HL-60/S4 treated with retinoic acid at 250 ng/mL for 4 days and 3 days (cell line): ENCODE results near the gene USP24.

Source experiments
- in situ Hi-C: fragments of 300-500 bp; cut with MboI; formaldehyde crosslinking; loops from 2 replicates; pipeline ENCODE4 v1.7.0; 2022; ENCODE audit warnings: low sequenced_read_pairs

The USP24 gene

DNA sequence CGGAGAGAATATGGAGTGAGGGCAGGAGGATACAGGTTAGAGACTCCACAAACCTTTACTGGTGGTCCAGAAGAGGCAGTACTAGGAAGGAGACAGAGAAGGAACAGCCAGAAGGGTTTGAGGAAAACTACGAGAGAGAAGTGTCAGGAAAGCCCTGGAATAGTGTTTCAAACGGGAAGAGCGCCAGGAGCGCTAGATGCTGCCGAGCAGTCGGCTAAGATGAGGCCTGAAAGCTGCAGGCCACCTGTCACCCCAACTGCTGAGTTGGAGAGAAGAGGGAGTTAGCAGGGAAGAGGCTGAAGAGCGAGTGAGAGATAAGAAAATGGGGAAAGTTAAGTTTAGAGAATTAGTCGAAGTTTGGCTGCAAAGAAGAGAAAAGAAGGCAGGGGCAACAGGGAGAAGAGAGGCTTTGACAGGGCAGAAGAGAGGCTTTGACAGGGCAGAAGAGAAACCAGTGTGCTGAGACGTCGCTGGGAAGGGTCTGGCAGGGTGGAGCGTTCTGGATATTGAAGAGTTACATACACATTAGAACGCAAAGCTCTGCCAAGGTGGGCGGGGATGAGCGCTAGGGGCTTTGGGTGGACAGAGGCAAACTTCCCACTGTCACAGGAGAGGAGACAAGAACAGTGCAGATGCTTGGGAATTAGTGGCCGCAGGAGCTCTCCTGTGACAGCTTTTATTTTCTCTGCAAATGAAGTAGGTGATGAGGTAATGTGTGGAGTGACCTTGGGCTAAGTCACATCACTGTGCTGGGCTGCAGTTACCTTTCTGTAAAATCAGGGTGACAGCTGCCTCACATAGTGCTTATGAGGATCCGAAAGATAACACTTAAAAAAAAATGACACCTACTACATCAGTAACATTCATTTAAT lies 144.6 kb downstream of the USP24 start:
- in situ Hi-C loops: no loop called here

DNA sequence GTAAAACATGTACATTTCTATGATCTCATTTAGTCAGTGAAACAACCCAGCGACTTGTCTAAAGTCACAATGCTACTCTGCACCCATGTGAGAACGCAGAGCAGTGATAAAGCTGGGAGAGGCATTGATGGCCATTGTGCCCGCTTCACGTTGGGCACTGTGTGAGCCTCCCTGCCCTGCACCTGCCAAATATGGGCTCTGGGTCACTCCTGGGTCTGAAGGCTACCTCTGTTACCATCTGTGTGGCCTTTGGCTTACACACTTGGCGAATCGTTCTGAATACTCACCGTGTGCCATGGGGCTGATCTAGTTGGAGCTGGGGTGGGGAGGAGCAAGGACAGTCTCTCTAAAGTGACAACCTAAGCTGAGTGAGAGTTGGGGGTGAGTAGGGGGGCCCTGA lies 145.9 kb downstream of the USP24 start:
- in situ Hi-C loops: no loop called here

DNA sequence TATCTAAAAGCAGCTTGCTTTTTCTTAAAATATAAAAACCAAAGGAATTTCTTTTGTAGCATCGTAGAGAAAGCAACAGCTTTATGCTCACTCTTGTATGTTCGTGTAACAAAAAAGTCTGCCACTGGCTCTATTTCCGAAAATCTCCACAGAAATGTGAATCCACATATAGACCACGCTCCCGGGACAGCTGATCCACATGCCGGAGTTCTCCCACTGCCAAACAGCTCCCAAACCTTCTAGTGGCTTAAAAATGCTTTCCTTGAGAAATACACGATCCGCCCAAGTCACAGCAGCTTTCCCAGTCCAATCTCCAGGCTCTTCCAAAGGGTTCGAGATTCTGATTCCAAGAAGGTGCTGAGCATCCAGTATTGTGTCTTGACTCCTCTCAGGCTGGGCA lies 146.5 kb downstream of the USP24 start:
- in situ Hi-C loops: no loop called here

DNA sequence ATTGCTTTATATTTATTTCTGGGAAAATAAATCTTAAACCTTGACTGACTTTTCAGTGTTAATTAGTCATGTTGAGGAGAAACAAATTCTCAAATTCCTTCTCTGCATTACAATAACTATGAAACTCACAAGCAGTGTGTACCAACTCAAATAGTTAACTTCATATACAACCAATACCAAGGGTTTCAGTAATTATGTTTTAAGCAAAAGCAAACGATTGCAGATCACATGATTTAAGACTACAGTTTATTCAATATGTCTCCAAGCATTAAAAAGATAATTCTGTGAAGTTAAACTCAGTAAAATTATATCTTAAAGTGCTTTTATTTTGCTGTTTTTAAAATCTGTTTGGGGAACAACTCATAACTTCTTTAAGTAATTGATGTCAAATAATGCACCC lies 147.2 kb downstream of the USP24 start:
- in situ Hi-C loops: no loop called here

DNA sequence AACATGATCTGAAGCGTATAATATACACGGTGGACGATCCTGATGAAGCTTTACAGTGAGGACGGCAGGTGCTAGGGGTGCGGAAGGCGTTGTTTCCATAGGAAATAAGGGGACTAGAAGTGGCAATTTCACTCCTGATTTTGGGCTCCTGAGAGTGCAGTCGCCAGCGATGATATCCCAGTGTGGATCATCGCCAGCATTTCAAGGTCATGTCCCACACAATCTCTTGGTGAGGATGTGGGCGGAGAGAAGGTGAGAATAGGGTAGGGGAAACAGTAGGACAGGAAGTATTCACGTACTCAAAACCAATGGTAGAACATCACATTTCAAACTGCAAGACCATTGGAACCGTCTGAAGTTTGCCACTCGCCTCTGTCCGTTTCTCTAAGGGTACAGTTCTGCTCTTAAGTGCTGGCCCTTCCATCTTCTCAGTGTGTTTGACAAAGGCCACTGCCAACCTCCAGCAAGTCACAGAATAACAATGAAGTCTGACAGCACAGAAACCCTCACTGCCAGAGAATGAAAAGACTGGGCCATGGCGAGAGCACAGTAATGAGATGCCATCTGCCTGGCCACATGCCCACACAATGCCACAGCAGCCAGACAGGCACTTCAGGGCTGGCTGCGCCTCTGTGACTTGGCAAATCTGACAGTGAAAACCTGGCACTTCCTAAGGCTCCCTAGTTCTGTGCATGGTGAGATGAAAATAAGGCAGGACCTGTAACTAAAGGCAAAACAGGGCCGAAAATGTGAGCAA lies 148.0 kb downstream of the USP24 start:
- in situ Hi-C loops: no loop called here

DNA sequence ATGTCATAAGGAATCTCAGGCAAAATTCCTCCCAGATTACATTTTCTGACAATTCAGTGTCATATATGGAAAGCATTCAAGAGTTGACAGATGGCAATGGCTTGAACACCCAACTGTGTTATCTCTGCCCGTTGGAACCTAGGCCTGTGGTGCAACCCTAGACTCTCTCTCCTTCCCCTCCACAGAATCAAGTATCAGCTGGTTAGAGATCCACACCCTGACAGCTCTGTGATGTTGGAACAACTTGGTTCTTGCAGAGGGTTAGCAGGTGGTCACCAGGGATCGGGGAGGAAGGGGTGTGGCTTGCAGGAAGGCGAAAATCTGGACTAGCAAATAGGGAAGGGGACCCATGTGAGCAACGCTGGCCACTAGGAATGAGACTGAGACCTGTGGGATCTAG lies 149.5 kb downstream of the USP24 start:
- in situ Hi-C loops: no loop called here

DNA sequence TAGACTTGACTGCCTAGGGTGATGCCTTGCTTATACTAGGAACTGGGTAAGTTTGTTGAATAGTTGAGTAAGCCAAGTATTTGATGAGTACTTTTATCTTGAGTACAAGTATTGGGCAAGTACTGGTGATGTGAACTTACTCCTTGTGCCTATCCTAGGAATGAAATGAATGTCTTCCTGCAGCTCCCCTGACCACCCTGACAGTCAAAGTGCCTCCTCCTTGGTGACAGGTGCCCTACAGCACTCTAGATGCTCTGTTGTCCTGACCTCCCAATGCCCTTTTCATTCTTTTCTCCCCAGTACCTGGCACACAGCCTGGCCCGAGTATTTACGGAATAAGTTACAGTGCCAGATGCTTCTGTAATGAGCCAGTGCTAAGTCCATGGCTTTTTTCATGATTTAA lies 150.3 kb downstream of the USP24 start:
- in situ Hi-C loops: no loop called here

DNA sequence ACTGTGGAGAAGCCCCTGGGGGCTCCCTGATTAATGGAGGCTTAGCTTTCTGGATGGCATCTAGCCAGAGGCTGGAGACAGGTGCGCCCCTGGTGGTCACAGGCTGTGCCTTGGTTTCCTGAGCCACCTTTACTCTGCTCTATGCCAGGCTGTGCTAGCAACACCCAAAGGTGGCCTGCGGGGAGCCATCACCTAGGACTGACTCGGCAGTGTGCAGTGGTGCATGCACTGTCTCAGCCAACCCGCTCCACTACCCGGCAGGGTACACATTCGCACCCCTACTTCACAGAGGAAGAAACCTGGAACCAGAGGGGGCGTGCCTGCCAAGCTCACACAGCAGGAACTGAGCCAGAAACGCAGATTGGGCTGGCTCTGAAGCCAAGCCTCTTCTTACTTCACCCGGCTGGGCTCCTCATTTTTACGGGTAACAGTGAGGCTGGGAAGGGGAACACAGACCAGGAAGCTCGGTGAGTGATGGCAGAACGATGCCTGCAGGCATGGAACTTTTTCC lies 151.0 kb downstream of the USP24 start:
- in situ Hi-C loops: no loop called here

DNA sequence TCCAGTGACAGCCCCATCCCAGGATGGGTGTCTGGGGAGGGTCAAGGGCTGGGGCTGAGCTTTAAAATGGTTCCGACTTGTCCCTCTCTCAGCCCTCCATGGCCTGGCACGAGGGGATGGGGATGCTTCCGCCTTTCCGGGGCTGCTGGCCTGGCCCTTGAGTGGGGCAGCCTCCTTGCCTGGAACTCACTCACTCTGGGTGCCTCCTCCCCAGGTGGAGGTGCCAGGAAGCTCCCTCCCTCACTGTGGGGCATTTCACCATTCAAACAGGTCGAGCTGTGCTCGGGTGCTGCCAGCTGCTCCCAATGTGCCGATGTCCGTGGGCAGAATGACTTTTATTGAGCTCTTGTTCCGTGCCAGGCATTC lies 151.6 kb downstream of the USP24 start:
- in situ Hi-C loops: no loop called here

DNA sequence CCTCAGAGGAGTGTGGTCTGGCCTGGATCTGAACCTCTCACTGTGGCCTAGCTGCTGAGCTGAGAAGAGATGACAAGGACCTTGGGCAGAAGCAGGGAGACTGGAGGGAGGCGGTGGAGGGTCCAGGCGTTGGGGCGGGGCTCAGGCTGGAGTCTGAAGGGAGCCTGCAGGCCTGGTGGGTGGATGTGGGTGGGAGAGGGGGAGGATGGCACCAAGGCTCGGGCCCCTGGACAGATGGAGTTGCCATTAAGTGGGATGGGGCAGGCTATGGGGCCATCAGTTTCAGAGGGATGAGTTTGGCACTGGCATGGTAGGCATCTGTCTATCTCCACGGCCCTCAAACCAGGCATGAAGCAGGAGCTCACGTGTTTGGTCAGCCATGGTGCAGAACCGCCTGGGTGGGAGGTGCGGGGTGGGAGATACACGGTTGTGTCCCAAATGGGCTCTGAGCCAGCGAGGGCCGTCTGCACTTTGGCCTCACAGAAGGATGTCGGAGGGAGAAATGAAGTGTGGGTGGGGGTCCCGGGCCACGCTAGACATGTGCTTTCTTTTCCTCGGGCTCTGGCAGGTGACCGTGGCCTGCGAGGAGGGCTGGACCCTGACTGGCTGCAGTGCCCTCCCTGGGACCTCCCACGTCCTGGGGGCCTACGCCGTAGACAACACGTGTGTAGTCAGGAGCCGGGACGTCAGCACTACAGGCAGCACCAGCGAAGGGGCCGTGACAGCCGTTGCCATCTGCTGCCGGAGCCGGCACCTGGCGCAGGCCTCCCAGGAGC lies 152.2 kb downstream of the USP24 start:
- in situ Hi-C loops: no loop called here

DNA sequence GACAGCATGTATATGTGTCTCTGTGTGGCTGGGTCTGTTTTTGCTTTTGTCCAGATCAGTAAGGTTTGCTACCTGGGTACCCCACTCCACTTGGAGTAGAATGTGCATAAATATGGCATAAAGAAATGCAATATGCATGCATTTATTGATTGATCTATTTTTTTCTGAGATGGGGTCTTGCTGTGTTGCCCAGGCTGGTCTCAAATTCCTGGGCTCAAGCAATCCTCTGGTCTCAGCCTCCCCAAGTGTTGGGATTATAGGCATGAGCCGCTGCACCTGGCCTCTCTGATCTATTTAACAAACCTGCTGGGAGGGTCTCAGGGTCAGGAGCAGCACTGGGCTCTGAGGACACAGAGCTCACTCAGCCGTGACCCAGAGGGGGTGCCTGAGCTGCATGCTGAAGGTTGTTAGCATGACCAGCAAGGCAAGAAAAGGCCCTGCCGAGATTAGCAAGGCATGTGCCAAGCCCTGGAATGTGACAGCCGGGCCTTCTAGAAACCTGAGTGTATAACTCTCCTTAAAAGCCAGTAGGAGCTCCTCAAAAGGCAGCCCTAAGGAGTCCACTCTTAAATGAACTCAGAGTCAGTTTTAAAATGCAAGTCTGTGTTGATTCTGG lies 153.3 kb downstream of the USP24 start:
- in situ Hi-C loops: no loop called here

DNA sequence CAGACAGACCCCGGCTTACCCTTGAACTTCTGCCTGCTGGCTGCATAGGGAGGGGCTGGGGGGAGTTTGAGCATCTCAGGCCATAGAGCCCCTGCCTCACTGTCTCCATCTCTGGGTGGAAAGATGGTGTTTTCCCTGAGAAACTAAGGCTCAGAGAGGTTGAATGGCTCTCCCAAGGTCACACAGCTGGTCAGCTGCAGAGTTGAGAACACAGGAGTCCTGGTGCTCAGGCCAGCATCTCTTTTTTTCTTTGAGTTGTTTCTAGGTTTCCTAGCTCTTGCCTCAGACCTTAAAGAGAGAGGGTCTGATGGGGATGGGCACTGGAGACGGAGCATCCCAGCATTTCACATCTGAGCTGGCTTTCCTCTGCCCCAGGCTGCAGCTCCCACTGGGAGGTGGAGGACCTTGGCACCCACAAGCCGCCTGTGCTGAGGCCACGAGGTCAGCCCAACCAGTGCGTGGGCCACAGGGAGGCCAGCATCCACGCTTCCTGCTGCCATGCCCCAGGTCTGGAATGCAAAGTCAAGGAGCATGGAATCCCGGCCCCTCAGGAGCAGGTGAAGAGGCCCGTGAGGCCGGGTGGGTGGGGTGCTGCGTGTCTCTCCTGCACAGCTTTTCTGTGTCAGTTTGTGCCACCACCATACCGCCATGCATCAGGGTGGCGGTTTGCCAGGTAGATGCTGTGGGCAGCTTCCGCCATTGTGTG lies 154.0 kb downstream of the USP24 start:
- in situ Hi-C loops: no loop called here

DNA sequence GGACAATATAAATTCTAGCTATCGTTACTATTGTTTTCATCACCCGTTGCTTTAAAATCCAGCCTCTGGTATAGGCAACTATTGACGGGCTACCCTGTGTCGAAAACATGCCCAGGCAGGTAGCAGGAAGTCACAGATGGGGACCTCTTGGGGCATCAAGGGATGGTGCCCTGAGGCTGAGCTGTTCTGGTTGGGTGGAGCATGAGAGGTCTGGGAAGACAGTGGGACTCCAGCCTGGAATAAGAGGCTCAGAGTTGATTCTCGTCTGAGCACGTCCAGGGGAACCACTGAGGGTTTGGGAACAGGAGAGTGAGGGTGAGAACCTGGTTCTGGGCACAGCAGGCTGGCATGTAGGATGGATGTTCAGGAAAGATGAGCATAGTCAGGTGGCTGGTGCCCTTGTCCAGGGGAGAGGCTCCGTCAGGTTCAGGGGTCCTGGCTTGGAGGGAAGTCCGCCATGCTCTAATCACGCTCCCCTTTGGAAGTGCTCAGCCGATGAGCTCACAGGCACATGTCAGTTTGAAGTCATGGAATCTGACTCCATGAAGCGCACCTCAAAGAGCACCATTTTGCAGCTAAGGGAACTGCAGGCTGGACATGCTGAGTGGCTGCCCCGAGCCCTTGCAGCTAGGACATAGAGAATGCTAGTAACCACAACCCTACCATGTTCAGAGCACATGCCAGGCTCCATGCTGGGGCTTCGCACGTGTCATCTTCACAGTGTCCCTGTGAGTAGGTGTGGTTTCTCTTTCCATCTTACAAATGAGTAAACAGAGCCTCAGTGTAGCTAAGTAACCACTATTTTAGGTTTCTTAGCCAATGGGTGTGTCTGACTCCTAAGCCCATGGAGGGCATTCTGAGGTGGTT lies 154.8 kb downstream of the USP24 start:
- in situ Hi-C loops: no loop called here

DNA sequence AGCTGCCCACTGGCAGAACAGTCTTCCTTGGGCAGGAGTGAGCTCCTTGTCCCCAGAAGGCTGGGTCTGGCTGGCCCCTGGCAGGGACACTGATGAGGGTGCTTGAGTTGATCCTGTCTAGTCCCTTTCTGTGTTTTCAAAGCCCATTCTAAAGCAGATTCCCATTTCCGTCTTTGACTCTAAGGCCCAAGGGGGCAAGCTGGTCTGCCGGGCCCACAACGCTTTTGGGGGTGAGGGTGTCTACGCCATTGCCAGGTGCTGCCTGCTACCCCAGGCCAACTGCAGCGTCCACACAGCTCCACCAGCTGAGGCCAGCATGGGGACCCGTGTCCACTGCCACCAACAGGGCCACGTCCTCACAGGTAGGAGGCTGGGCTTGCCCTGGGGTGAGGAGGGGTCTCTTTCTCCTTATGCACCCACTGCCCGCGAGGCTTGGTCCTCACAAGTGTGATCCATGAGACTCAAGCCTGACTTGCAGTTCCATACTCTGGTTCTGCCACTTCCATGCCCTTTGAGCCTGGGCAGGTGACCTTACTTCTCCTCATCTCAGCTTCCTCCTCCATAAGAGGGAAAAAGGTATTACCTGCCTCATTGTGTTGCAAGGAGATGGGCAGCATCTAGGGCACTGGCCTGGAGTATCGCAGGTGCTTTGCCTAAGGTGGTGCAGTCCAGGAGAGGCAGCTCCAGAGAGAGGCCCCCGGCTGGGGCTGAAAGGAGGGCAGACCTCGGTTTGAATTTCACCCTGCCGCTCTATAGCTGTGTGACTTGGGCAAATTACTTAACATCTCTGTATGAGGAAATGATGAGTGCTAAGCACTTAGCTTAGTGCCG lies 155.6 kb downstream of the USP24 start:
- in situ Hi-C loops: no loop called here

DNA sequence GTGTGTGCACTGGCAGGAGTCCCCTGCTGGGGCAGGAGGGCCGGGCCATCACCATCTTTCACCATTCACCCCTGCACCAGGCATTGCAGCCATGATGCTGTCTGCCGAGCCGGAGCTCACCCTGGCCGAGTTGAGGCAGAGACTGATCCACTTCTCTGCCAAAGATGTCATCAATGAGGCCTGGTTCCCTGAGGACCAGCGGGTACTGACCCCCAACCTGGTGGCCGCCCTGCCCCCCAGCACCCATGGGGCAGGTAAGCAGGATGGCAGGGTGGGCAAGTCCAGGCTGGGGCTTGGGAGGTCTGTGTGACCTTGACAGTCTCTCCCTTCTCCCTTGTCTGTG lies 157.2 kb downstream of the USP24 start:
- in situ Hi-C loops: no loop called here

DNA sequence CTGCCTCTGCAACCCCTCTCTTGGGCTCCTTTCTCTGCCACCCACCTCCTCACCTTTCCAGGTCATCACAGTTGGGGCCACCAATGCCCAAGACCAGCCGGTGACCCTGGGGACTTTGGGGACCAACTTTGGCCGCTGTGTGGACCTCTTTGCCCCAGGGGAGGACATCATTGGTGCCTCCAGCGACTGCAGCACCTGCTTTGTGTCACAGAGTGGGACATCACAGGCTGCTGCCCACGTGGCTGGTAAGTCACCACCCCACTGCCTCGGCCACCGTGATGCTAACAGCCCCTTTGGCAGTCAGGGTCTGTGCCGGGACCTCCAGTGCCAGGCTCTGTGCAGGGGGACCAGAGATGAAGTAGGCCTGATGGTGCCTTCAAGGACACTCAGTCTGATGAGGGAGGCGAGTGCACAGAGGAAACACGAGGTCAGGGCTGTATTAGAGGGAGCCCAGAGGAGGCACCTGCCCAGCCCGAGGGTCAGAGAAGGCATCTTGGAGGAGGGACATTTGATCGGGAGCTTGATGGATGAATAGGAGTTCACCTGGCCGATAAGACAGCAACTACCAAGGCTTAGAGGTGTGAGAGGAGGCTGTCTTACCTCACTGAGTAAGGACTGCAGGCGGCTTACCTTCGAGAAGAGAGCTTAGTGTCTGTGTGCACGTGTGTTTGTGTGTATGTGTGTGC lies 157.8 kb downstream of the USP24 start:
- in situ Hi-C loops: no loop called here

DNA sequence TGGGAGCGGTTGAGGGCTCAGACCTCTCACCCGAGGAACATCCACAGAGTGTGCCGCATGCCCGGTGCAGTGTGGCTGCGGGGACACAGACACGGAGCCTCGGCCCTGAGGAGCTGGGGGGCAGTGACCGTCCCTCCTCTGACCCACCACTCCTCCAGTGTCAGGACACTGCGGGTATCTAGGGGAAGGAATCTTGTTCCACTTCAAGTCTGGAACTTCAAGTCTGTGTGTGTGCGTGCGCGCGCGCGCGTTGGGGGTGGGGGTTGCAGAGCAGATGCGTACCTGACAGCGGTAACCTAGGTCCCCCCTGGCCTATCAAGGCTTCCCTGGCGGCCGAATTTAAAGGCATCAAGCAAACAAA lies 158.6 kb downstream of the USP24 start:
- in situ Hi-C loops: no loop called here

DNA sequence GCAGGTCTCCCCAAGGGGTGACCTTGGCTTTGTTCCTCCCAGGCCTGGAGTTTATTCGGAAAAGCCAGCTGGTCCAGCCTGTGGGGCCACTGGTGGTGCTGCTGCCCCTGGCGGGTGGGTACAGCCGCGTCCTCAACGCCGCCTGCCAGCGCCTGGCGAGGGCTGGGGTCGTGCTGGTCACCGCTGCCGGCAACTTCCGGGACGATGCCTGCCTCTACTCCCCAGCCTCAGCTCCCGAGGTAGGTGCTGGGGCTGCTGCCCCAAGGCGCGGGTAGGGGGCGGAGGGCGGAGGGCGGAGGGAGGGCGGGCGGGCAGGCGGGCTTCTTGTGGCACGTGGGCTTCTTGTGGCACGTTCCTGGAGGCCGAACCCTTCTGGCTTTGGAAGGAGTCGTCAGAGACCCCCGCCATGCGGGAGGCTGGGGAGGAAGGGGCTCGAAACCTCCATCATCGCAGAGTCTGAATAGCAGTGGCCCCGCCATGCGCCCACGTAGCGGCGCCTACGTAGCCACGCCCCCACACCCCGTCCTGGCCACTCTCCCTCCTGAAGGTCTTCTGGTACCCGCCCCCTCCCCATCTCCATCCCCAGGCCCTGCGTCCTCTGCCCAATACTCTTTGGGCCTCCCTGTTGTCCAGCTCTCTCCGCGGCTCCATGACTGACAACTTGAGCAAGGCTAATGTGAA lies 159.1 kb downstream of the USP24 start:
- in situ Hi-C loops: no loop called here
